Islet precursor cell (in vitro differentiated cells): Measurements from ENCODE around the gene EMC8.
"Not testable (repeated sequence)": the region's sequence is repeated elsewhere in the genome, so short reads cannot be mapped to it uniquely, and the experiment has no call there.

ENCODE experiments used
- DNase-seq: peaks from one replicate; pipeline ENCODE4 v3.0.0-alpha.2; 2018

EMC8 gene

GRCh38 chr16:85812031-85812807 lies 12.9 kb upstream of the EMC8 start:
- DNase-seq = peak; percentile 52

GRCh38 chr16:85810742-85811115 lies 11.4 kb upstream of the EMC8 start:
- no peak for DNase-seq

DNA sequence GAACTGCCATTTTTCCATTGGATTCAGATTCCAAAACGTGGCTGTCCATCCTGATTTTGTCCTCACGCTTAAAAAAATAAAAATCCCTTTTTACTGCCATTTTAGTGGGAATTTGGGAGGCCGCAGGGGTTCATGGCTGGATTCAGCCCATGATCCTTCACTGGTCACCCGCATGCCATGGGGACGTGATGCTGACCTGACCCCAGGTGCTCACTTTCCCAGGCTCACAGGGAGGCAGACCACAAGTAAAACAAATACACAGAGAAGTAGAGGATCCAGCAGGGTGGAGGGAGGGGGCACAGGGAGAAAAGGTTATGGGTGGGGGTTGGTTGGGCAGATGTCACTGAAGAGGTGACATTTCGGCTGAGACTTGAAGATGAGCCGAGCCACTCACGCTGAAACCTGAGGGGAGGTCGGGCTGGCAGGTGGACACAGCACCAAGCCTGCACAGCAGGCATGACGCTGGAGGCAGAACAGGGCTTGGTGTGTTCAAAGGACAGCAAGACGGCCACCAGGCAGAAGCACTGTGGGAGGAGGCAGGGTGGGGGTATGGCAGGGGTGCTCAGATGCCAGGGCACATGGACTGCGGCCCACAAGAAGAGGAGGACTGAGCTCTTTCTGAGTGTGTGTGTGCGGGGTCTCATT lies 10.9 kb upstream of the EMC8 start:
- DNase-seq = no peak

GRCh38 chr16:85809645-85810044 lies 10.3 kb upstream of the EMC8 start:
- no peak for DNase-seq

- no peak for DNase-seq
Measured at GRCh38 chr16:85808926-85809325, 9.6 kb upstream of the EMC8 start.

DNA sequence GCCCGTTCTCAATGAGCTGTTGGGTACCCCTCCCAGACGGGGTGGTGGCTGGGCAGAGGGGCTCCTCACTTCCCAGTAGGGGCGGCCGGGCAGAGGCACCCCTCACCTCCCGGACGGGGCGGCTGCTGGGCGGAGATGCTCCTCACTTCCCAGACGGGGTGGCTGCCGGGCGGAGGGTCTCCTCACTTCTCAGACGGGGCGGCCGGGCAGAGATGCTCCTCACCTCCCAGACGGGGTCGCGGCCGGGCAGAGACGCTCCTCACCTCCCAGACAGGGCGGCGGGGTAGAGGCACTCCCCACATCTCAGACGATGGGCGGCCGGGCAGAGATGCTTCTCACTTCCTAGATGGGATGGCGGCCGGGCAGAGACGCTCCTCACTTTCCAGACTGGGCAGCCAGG lies 8.8 kb upstream of the EMC8 start:
- DNase-seq = not testable (repeated sequence)

- DNase-seq = not testable (repeated sequence)
Measured at GRCh38 chr16:85807340-85807739, 8.0 kb upstream of the EMC8 start.

GRCh38 chr16:85806539-85806938 lies 7.2 kb upstream of the EMC8 start:
- no peak for DNase-seq

- DNase-seq = no peak
Measured at GRCh38 chr16:85805442-85806045, 6.2 kb upstream of the EMC8 start.

- no peak for DNase-seq
Measured at GRCh38 chr16:85803570-85803969, 4.2 kb upstream of the EMC8 start.

DNA sequence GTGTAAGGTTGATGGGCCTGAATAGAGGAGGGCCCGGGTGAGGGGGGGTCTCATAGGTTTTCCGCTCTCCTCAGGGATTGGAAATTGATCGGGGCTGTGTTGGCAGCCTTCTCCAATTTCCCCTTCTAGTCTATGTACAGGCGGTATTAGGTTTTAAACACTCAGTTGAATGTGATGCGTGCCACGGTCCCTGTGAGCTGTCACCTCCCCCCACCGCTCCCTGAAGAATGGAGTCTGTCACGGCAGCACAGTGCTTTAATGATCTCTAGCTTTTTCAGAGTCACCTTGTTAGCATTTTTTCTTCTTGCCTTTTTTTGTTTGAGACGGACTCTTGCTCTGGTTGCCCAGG lies 951 bp upstream of the EMC8 start:
- DNase-seq = no peak

DNA sequence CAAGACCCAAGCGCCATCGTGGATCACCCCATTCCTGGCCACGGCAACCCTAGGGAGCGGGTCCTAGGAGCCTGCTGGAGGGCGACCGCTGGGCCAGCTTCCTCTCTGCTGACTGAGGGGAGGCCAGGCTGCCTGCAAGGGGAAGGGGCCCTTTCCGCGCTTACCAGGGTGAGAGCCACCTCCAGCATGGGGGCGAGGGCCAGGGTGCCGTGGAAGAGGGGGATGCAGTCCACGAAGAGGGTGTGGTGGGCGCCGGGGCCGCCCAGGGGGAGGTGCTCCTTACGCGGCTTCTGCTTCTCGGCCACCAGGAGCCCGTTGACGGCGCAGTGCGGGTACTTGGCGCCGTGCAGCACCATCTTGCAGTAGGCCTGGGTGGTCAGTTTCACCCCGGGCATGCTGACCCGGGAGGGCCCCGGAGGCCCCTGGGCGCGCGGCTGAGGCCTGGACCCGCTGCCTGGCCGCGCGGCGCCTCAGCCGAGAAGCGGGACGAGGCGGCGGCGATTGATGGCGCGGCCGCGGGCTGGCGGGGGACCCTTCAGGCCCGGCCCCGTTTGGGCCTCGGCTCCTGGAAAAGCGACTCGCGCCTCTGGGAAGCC lies 345 bp downstream of the EMC8 start:
- peak; percentile 62 for DNase-seq

GRCh38 chr16:85798283-85798776 lies 1.0 kb downstream of the EMC8 start:
- no peak for DNase-seq

DNA sequence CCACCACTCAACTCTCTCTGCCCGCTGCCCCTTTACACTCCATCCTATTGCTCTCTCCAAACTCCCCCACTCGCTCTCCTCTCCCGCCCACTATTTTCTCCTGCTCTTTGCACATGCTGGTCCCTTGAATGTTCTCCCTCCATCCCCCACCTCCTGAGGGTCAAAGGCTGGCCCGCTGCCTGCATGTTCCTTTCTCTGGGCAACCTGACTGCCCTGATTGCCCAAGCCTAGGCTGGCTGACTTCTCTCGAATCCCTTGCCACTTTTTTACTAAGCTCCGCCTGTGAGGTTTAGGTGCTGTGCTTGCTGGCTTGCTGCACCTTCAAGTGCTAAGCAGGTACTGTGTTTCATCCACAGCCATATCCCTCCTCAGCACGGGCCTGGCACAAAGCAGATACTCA lies 2.7 kb downstream of the EMC8 start:
- no peak for DNase-seq

DNA sequence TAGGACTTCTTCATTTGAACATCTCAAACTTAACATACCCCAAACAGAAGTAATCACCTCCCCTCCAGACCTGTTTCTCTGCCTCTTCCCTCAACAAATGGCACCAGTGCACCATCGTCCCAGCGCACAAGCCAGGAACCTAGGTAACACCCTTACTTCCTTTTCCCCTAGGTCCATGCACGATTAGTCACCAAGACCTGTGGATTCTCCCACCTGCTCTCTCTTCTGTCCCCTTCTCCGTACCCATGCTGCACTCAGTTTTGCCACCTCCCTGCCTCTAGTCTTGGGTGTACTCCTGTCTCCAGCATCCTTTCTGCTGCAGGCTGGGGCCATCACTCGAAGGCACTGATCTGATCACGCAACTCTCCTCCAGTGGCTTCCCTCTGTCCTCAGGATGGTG lies 3.2 kb downstream of the EMC8 start:
- DNase-seq = no peak

GRCh38 chr16:85794696-85795095 lies 4.6 kb downstream of the EMC8 start:
- DNase-seq = no peak

GRCh38 chr16:85793662-85794298 lies 5.6 kb downstream of the EMC8 start:
- DNase-seq = no peak

GRCh38 chr16:85789773-85790172 lies 9.6 kb downstream of the EMC8 start:
- no peak for DNase-seq

DNA sequence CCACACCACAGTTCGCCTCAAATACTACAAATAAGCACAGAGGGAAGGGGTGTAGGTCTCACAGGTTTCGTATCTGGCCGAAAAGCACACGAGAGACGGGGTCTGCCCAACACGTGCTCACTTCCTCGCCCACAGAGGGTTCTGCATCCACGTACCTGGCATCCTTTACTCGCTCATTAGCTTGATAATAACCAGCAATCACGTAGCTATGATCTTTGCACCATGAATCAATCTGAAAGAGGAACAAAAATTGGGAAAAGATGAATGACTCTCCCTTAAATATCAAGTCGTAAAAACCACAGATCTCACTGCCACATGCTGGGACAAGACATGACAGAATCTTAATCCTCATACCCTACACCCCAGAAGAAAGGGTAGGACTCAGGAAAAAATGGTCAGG lies 10.5 kb downstream of the EMC8 start:
- no peak for DNase-seq

DNA sequence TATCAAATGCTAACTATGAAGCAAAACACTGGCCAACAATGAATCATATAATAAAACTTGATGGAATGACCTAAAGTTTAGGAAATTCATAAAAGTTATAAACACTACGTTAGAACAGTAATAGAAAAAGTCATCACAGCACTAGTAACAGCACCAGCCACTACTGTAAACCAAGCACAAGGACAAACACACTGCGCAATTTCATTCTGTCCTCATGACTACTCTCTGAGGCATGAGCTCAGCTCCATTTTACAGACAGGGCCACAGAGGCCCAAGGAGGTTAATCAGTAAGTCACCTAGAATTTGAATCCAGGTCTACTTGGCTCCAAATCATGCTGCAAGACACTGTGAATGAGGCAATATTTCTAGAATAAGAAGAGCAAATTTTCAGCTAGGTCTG lies 13.4 kb downstream of the EMC8 start:
- DNase-seq = no peak

GRCh38 chr16:85784813-85785212 lies 14.5 kb downstream of the EMC8 start:
- no peak for DNase-seq

DNA sequence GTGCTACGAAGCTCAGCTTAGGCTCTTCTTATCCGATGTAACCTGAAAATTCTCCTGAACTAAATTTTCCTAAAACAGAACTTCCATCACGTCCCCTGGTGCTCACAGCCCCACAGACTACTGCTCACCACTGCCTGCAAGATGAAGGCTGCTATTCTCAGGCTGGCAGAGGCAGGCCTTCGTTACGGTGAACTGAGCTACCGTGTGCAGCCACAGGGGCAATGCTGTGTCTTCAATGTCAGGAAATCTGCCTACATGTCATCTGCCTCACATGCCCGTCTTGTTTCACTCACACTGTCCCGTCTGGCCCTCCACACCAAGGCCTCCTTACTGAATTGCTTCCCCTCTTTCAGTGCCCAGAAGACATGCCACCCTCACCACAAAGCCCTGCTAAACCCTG lies 15.9 kb downstream of the EMC8 start:
- no peak for DNase-seq

DNA sequence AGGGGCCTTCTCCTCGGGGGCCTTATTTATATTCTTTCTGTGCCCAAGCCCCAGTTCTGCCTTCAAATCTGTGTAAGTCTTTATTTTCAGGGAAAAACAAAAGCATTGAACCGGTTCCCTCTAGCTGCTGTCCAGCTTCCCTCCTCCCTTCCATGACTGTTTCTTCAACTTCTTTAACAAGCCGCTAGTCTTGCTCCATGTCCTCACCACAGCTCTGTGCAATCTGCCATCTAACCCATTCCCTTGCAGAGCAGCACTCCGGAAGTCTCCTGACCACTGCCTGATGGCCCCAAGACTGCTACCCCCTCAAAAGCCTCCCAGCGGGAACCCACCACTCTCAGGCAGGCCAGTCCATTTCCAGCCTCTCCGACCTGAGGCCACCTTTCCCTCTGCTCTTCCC lies 16.9 kb downstream of the EMC8 start:
- no peak for DNase-seq
